GM06990 (cell line): ENCODE results near the gene ADCY9.

Source experiments
- DNase-seq: peaks from one replicate; pipeline ENCODE4 v3.0.0-alpha.2; 2011; ENCODE audit not compliant: insufficient read length; ENCODE audit errors: extremely low read depth
- H3K27me3 ChIP-seq: replicated peaks from 2 replicates; pipeline ENCODE4 v1.6.0; 2011; ENCODE audit warnings: low read length; ENCODE audit not compliant: control insufficient read depth, insufficient read depth
- H3K36me3 ChIP-seq: 2 replicates; pipeline ENCODE4 v1.5.1; 2011; ENCODE audit warnings: low read length; ENCODE audit not compliant: control insufficient read depth, insufficient read depth
- H3K4me3 ChIP-seq: replicated peaks from 2 replicates; pipeline ENCODE4 v1.5.1; 2011; ENCODE audit warnings: low read depth, mild to moderate bottlenecking, control low read depth, low read length
- CTCF ChIP-seq: IDR thresholded peaks from 2 replicates; pipeline ENCODE4 v1.5.1; 2011; ENCODE audit warnings: low read length, control low read depth, mild to moderate bottlenecking, inconsistent platforms; ENCODE audit not compliant: insufficient read depth, poor library complexity, severe bottlenecking

ADCY9 gene

GRCh38 chr16:4034963-4035362 is 81.3 kb downstream of the ADCY9 start:
- Histone ChIP-seq H3K27me3 (no peaks in the 10 kb centered on the region; the same call in 1 of the 2 replicates), H3K4me3 (no peak overlapping the region), H3K36me3 (no peaks in the 10 kb centered on the region)
- DNase-seq = no peak
- TF ChIP-seq CTCF = no peak

GRCh38 chr16:4033951-4034350 is 82.3 kb downstream of the ADCY9 start:
- Histone ChIP-seq H3K36me3 (no peaks in the 10 kb centered on the region), H3K4me3 (no peak overlapping the region), H3K27me3 (no peaks in the 10 kb centered on the region; the same call in 1 of the 2 replicates)
- no peak for DNase-seq
- no peak for TF ChIP-seq CTCF

- Histone ChIP-seq H3K27me3 (no peaks in the 10 kb centered on the region; the same call in 1 of the 2 replicates), H3K36me3 (no peaks in the 10 kb centered on the region), H3K4me3 (no peak overlapping the region)
- no peak for TF ChIP-seq CTCF
- no peak for DNase-seq
These were observed 83.5 kb downstream of the ADCY9 start for GRCh38 chr16:4032768-4033167.

- Histone ChIP-seq H3K36me3 (no peaks in the 10 kb centered on the region), H3K4me3 (no peak overlapping the region), H3K27me3 (no peaks in the 10 kb centered on the region)
- no peak for TF ChIP-seq CTCF
- no peak for DNase-seq
These were observed 88.1 kb downstream of the ADCY9 start for GRCh38 chr16:4028144-4028543.

- Histone ChIP-seq H3K36me3 (no peaks in the 10 kb centered on the region), H3K4me3 (no peak overlapping the region), H3K27me3 (no peaks in the 10 kb centered on the region)
- no peak for DNase-seq
- no peak for TF ChIP-seq CTCF
These were observed 89.4 kb downstream of the ADCY9 start for GRCh38 chr16:4026854-4027253.

- H3K4me3 ChIP-seq = no peak overlapping the region
- H3K36me3 ChIP-seq = no peaks in the 10 kb centered on the region
- no peak for DNase-seq
- no peaks in the 10 kb centered on the region for H3K27me3 ChIP-seq
- TF ChIP-seq CTCF = no peak
These were observed 90.8 kb downstream of the ADCY9 start for GRCh38 chr16:4025428-4025827.
